ENCODE data around the gene LETM1. TPM values are rescaled to one million over a fixed set of nuclear protein-coding genes. Genes with fewer than 3 reads are reported as not detected.

Gene LETM1
- total RNA-seq, 2 donors from 2014 or later: 28.3 to 45.2 TPM

DNA sequence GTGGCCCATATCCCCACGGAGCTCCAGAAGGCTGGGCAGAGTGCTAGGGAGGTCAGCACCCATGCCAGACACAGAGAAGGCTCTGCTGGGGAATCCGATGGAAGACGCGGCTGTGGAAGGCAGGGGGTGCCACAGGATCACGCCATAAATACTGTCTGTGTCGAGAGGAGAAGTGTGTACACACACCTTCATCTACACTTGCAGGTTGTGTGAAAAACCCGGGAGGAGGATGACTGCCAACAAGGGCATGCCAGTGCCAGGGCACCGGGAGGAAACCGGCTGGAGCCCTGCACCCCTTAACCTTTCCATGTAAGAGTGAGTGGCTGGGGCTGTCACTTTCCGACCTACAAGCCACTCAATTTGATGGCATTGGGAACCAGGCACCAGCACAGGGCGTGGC lies 31.2 kb downstream of the LETM1 start:
- H3K9me3 Mint-ChIP-seq: no peaks in the 10 kb centered on the region
- H3K36me3 Mint-ChIP-seq: peaks cover 3 to 4% of the 10 kb centered on the region in 2 donors
- DNase-seq (ENCODE audit: low spot score in 2 of 2) (no peak), ATAC-seq (no peak)
- H3K27ac Mint-ChIP-seq: peak overlapping the region in 1 of 2 donors; percentile 23

DNA sequence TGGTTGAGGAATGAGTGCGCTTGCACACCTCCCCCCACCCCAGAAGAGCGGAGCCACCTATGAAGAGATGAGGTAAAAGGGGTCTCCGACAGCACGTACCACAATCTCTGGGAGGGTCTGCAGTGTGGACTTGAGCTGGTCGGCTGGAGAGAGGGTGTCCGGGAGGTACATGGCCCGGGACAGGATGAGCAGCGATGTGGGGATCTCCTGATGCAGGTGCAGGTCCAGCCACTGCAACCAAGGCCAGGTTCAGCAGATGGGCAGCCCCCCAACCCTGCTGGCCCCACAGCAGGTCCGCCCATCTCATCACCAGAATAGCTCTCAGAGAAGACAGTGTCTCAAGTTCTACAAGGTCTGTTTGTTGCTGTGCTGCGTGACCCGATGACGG lies 32.4 kb downstream of the LETM1 start:
- ATAC-seq (no peak), DNase-seq (ENCODE audit: low spot score in 2 of 2) (no peak)
- Mint-ChIP-seq H3K36me3 (no peaks in the 10 kb centered on the region), H3K9me3 (no peaks in the 10 kb centered on the region), H3K27ac (no peak overlapping the region)

DNA sequence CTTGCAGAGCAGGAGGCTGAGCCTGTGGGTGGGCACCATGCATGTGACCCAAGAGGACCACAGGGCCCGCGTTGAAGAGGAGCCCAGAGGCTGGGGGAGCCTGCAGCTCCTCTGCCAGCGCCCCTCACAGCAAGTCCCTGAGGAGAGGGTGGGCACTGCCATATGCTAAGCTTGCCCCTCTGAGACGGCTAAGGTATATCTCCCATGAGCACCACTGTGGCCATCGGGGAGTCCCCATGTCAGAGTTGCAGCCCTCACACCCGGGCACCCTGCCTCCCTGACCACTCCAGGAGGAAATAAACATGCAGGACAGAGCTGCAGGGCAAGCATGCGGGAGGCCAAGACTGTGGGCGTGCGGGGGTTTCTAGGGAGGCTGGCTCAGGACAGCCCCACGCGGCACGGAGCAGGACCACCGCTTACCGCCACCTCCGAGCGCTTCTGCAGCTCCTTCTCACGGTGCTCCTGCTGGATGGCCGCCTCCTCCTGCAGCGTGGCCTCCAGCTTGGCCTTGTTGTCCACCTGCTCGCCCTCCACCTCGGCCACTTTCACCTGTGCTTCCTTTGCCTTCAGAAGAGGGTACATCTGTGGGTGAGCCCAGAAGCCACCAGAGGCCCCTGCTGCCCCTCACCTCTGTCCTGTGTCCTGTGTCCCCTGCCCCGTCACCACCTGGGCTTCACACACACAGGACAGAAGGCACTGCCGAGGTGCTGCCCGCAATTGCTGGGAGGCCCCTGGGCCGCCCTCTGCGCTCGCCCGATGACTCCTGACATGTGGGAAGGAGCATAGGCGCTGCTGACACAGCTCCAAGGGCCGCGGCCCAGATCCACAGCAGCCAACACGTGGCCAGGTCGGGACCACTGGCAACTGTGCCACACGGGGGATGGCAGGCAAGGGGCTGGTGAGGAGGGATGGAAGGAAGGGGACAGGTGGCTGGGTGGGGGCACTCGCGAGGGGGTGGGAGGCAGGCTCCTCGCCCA lies 33.1 kb downstream of the LETM1 start:
- Mint-ChIP-seq H3K9me3 (no peaks in the 10 kb centered on the region), H3K36me3 (no peaks in the 10 kb centered on the region), H3K27ac (no peak overlapping the region)
- DNase-seq (ENCODE audit: low spot score in 2 of 2) (no peak), ATAC-seq (no peak)

DNA sequence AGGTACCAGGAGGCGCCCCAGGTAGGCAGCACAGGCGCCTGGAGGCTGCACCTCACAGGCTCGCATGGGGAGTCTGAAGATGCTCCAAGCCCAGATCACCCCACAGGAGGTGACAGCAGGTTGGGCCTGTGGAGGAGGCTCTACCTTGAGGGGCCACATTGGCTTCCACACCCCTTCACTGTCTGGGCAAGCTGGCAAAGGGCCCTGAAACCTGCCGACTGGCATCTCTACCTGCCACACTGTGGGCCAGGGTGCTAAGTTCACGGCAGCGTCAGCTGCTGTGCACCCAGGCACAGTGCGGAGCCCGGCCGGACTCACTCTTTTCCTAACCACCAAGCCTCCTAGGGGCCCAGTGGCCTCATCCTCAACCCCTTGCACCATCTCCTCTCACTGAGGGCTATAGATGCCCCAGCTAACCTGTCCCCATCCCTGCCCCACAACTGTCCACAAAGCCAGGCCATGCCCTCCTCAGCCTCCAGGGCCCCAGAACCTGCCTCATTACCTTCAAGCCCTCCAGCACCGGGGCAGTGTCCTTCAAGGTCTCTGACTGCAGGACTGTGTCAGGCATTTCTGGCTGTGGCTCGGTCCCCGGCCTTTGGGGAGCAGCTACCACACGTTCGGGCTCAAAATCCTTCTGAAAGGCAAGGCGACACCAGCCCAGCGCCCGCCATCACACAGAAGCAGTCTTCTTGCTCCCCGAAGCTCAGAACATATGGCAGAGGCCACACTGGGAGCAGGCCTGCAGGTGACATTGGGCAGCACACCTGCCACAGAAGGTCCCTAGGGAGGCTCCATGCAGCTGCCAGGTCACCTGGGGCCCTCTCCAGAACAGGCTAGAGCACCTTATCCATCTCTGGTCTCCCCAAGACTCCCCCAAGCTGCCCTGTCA lies 34.0 kb downstream of the LETM1 start:
- Mint-ChIP-seq H3K27ac (peak overlapping the region in 1 of 2 donors; percentile 50), H3K36me3 (no peaks in the 10 kb centered on the region), H3K9me3 (no peaks in the 10 kb centered on the region)
- DNase-seq (ENCODE audit: low spot score in 2 of 2) (no peak), ATAC-seq (no peak)

DNA sequence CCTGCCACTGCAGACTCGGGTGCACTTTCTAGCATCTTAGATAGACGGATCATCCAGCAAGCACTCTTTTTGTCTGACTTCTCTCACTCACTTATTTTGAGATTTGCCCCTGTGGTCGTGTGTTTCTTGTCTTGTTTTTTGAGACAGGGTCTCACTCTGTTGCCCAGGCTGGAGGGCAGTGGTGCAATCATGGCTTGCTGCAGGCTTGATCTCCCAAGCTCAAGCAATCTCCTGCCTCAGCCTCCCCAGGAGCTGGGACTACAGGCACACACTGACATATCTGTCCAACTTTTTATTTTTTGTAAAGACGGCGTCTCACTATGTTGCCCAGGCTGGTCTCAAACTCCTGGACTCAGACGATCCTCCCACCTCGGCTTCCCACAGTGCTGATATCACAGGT lies 36.1 kb downstream of the LETM1 start:
- DNase-seq (ENCODE audit: low spot score in 2 of 2) (no peak), ATAC-seq (no peak)
- peak overlapping the region; percentile 1 to 52 for H3K27ac Mint-ChIP-seq
- no peaks in the 10 kb centered on the region for H3K36me3 Mint-ChIP-seq
- H3K9me3 Mint-ChIP-seq: no peaks in the 10 kb centered on the region

DNA sequence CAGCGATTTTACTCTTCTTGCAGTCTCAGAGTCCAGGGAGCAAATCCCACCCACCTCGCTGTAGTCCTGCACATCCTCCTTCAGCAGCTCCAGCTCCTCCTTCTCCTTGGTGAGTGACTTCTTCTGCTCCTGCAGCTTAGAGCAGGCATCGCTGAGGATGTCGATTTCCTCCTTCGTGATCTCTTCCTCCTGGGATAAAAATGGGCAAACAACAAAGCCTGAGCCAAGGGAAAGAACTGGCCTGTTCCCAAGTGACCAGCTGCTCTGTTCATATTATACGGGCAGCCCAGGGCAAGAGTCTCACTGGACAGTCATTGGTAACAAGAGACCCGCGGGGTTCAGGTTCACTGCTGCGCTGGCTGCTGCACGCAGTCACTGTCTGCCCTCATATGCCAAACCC lies 36.7 kb downstream of the LETM1 start:
- peak overlapping the region; percentile 1 to 52 for H3K27ac Mint-ChIP-seq
- ATAC-seq: no peak
- H3K36me3 Mint-ChIP-seq: no peaks in the 10 kb centered on the region
- no peak for DNase-seq (ENCODE audit: low spot score in 2 of 2)
- no peaks in the 10 kb centered on the region for H3K9me3 Mint-ChIP-seq

DNA sequence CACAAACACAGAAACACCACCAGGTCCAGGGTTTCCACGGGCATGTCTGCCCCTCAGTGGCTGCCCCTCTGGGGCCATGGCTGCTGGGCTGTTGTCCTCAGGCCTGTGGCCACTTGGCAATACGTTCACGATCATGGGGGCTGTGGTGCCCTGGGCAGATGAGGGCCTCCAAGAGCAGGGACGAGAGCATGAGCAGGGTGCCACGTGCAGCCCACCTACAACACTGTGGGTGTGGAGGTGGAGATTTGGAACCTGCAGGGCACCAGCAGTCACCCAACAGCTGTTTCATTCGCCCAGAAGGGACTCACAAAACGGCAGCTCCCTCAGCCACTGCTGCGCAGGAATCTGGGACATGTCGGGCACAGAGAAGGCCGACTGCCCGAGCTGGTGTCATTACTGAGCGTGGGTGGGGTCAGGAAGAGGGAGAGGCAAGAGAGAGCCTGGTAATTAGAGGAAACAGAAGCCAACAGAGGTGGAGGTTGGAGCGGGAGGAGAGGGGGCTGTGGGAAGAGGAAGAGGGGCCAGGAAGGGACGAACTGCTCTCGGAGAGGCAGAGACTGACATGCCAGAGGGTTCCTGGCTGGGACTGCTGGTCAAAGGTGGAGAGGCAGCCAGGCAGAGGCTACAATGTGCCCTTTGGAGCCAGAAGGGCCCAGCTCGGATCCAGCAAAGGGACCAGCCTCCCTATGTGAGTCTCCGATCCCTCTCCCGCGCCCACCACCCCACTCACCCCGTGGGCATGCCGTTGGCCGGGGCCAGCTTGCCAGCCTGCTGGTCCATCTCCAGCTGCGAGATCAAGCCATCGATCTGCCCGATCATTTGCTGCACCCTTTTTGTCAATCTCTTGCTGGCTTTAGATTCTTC lies 39.7 kb downstream of the LETM1 start:
- Mint-ChIP-seq H3K36me3 (no peaks in the 10 kb centered on the region), H3K9me3 (no peaks in the 10 kb centered on the region), H3K27ac (no peak overlapping the region)
- no peak for ATAC-seq
- no peak for DNase-seq (ENCODE audit: low spot score in 2 of 2)

DNA sequence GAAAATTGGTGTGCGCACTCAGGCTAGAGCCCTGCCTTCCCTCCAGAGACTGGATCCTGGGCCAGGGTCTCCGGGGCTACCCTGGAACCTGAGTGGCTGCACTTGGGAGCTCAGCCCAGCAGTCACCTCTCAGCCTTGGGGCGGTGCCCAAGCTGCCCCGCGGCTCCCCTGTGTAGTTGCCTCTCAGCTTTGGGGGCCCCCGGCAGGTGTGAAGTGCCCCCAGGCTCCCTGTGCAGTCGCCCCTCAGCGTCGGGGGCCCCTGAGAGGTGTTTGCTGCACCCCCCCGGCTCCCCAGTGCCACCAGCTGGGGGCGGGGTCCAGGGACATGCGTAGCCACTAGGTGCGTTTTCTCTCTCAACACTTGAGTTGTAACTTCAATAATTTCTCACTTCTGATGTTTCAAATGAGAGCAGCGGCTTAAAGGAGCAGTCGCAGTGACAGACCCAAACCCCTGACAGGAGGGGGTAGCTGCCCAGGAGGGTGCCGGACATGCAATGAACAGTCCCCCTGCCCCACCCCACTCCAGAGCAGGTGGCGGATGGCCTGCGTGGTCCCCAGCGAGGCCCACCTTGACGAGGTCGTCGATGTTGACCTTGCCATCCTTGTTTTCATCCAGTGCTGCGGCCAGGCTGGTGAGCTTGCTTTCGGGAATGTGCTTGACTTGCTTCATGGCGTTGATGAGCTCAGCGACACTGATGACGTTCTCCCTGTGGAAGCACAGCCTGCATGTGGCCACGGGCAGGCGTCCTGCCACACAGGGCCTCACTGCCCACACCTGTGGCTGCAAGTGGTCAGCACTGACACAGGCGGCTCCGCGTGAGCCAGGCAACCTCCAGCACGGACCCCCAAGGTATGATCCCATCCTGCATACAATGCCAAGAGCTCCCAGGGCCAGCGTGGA lies 40.6 kb downstream of the LETM1 start:
- H3K36me3 Mint-ChIP-seq: no peaks in the 10 kb centered on the region

DNA sequence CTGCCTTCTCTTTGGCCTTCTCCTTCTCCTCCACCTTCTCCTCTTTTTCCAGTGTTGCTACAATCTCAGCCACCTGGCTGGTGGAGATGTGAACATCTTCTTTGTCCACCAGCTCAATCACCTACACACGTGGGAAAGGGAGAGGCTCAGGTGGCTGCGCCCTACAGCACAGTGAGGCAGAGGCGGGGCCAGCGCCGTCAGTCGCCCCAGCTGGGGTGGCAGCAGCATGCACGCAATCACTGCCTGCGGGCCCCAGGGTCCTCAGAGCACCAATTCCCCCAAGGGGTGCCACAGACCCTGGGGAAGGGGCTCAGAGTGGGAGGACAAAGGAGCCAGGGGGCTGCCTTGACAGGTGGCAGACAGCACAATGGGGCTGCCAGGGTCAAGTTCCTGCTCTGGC lies 41.5 kb downstream of the LETM1 start:
- H3K27ac Mint-ChIP-seq: peak overlapping the region in 1 of 2 donors; percentile 77
- no peak for ATAC-seq
- no peaks in the 10 kb centered on the region for H3K36me3 Mint-ChIP-seq

More for the DNA sequence above, 40.6 kb downstream of the LETM1 start:
- ATAC-seq (no peak), DNase-seq (ENCODE audit: low spot score in 2 of 2) (no peak)
- H3K9me3 Mint-ChIP-seq: no peaks in the 10 kb centered on the region
- H3K27ac Mint-ChIP-seq: no peak overlapping the region

DNA sequence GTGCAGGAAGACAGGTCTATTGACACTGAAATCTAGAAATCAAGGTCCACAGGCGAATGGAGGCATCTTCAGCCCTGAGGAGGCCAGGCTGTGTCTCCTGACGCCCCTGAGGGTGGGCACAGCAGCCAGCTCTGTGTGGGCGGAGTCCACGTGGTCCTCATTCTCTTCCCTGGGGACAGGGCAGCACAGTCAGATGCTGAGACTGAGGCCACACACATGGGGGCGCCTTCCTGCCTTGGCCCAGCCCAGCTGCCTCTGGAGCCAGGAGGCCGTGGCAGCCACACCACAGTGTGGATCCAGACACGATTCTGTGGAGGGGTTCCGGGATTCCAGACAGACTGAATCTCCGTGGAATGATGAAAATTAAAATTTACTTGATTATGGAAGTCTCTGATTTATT lies 42.0 kb downstream of the LETM1 start:
- H3K36me3 Mint-ChIP-seq: no peaks in the 10 kb centered on the region
- ATAC-seq (no peak), DNase-seq (ENCODE audit: low spot score in 2 of 2) (no peak)
- H3K27ac Mint-ChIP-seq: peak overlapping the region in 1 of 2 donors; percentile 77
- no peaks in the 10 kb centered on the region for H3K9me3 Mint-ChIP-seq

More for the DNA sequence above, 41.5 kb downstream of the LETM1 start:
- no peaks in the 10 kb centered on the region for H3K9me3 Mint-ChIP-seq
- DNase-seq (ENCODE audit: low spot score in 2 of 2): no peak

DNA sequence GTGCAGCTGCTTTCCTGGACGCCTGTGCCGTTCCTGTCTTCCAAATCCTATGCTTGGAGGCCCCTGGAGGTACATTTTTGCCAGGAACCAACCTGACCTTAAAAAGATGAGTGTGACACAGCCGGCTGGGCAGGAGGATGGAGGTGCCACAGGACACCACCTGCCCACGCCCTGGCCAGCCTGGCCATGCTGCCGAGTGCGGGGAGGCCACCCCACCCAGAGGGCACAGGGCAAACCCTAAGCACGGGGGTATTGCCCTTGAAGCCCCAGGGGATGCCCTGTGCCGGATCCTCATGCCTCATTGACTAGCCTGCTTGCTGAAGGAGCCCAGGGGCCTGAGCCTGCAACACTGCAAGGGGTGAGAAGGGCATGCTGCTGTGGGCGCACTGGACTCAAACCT lies 42.7 kb downstream of the LETM1 start:
- Mint-ChIP-seq H3K36me3 (no peaks in the 10 kb centered on the region), H3K9me3 (no peaks in the 10 kb centered on the region), H3K27ac (peak overlapping the region; percentile 37 to 60)
- ATAC-seq (no peak), DNase-seq (ENCODE audit: low spot score in 2 of 2) (no peak)

DNA sequence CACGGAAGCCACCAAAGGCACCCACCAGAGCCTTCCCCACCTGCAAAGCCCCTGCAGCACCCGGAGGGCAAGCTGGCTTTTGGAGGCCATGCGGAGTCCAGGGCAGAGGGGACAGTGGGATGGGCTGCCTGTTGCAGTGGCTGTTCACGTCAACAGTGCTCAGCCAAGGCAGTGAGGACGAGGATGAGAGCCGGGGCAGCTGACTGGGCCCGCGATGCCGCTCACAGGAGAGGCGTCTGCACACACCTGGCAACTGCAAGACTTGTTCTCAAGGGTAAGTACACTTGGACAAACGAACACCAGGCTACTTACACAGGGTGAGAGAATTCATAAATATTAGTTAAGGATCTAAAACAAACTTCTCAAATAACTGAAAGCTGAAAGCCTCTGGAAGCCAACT lies 43.2 kb downstream of the LETM1 start:
- Mint-ChIP-seq H3K9me3 (no peaks in the 10 kb centered on the region), H3K27ac (peak overlapping the region in 1 of 2 donors; percentile 66), H3K36me3 (no peaks in the 10 kb centered on the region)
- DNase-seq (ENCODE audit: low spot score in 2 of 2) (no peak), ATAC-seq (no peak)

DNA sequence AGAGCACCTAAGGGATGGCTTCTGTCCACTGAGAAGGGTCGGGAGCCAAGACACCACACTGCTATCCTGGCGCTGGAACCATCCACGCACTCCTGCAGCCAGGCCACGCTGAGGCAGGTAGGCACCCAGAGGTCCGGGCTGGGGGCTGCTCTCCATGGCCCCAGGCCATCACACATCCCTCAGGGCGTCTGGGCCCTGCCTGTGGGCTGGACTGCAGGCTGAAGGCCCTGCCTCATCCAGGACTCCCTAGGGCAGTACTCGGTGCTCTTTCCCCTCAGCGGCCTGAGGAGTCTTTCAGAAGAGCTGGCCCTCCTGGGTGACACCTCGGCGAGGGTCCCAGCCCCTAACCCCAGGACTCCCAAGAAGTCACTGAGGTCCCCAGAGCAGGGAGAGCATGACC lies 45.2 kb downstream of the LETM1 start:
- ATAC-seq: no peak
- no peaks in the 10 kb centered on the region for H3K36me3 Mint-ChIP-seq
- no peaks in the 10 kb centered on the region for H3K9me3 Mint-ChIP-seq
- no peak overlapping the region for H3K27ac Mint-ChIP-seq
- no peak for DNase-seq (ENCODE audit: low spot score in 2 of 2)

DNA sequence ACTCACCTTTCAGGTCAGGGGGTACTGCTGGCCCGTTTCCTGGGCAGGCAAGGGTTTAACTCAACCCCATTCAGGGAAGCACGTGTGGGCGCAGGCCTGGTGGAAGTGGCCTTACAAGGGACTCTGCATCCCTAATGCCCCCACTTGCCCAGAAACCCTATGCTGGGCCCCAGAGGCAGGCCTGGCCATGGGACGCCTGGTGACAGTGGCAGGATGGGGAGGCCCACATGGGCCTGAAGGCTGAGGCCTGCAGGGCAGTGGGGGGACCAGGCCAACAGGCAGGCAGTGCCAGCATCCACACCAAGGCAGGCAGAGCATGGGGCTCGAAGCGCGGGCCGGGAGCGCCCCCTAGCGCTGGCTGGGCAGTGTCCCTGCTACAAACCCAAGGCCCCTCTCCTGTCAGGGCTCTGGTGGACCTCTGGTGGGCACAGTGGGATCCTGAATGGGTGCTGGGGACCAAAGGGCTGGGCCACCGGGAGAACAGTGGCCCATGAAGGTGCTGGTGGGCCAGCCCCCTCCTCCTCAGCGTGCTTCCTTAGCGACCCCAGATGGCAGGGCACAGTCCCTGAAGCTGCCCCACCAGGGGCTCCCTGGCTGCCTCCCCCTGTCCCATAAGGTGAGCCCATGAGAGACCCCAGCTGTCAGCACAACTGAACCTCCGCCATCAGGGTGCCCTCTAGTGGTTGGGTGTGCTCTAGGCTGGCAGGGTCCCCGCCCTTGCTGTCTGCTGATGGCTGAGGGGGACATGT lies 46.0 kb downstream of the LETM1 start:
- DNase-seq (ENCODE audit: low spot score in 2 of 2) (peak in 1 of 2 donors; percentile 88), ATAC-seq (peak; percentile 90 to 91)
- Mint-ChIP-seq H3K27ac (peak overlapping the region in 1 of 2 donors; percentile 20), H3K9me3 (no peaks in the 10 kb centered on the region), H3K36me3 (no peaks in the 10 kb centered on the region)
